HCT116 (cell line): ENCODE results near the gene GPR107. TPM values are rescaled to one million over a fixed set of nuclear protein-coding genes. Genes with fewer than 3 reads are reported as not detected.

Source experiments
- ATAC-seq: fragments of 200-7000 bp; cut with Tn5 transposase; 2 replicates; pipeline ENCODE4 v1.9.1; 2020; ENCODE audit warnings: mild to moderate bottlenecking, moderate library complexity
- BruUV-seq: library from RNA; stranded (reverse); fragments of 400-500 nt; replicated peaks from 2 replicates; lab custom pipeline; 2021; lab: Mats Ljungman, UMichigan
- CTCF ChIA-PET: fragments of 300-600 bp; sonication (Branson Sonifier 250); formaldehyde crosslinking; loops from one replicate; lab custom pipeline; 2021; ENCODE audit warnings: antibody characterized with exemption; lab: Charles Lee
- POLR2A ChIA-PET: fragments of 300-600, 350-600 bp; sonication (Branson Sonifier 250); formaldehyde crosslinking; loops from one replicate; lab custom pipeline; 2021; ENCODE audit warnings: antibody characterized with exemption; lab: Charles Lee
- RAD21 ChIA-PET, 2 experiments: fragments of 300-600 bp; sonication (Branson Sonifier 250); formaldehyde crosslinking; loops; one replicate each; lab custom pipeline; 2023; ENCODE audit warnings: low total read pairs in 2 of 2; ENCODE audit not compliant: uncharacterized antibody in 2 of 2, unreplicated experiment in 2 of 2, low non-redundant PET in 1 of 2; lab: Charles Lee
- DNase-seq: peaks from one replicate; pipeline ENCODE4 v3.0.0-alpha.2; 2010; ENCODE audit warnings: low read depth, low spot score
- H2AFZ ChIP-seq: fragments of 200-600 bp; shearing (Covaris generic), sonication (generic); 2 replicates; pipeline ENCODE4 v1.6.1; 2017; ENCODE audit warnings: low read depth, mixed run types, mixed read lengths, antibody characterized with exemption, low read length; ENCODE audit not compliant: poor library complexity, severe bottlenecking
- H3K27ac ChIP-seq: 2 replicates; pipeline ENCODE4 v1.5.1; 2012; ENCODE audit warnings: low read depth, low read length
- H3K27me3 ChIP-seq: fragments of 200-600 bp; sonication (generic); 2 replicates; pipeline ENCODE4 v1.6.1; 2016; ENCODE audit warnings: mixed run types, low read length, mixed read lengths; ENCODE audit not compliant: insufficient read depth
- H3K36me3 ChIP-seq, 2 experiments: fragments of 200-500 bp in 1 of 2; fragments of 200-600 bp in 1 of 2; sonication (Bioruptor generic) in 1 of 2; sonication (generic) in 1 of 2; 2 replicates each; pipeline versions ENCODE4 v1.5.1 to v1.6.1; 2014 to 2016; ENCODE audit warnings: low read length in 2 of 2, inconsistent platforms in 1 of 2, mixed read lengths in 1 of 2, mixed run types in 1 of 2; ENCODE audit not compliant: insufficient read depth in 2 of 2, control insufficient read depth in 1 of 2
- H3K4me1 ChIP-seq, 2 experiments: fragments of 200-600 bp in 1 of 2; sonication (generic) in 1 of 2; 2 replicates each; pipeline versions ENCODE4 v1.5.1 to v1.6.1; 2012 to 2017; ENCODE audit warnings: low read length in 2 of 2, inconsistent platforms in 1 of 2, mild to moderate bottlenecking in 1 of 2, mixed read lengths in 1 of 2, mixed run types in 1 of 2, moderate library complexity in 1 of 2; ENCODE audit not compliant: insufficient read depth in 2 of 2, control insufficient read depth in 1 of 2
- H3K4me2 ChIP-seq: fragments of 200-600 bp; sonication (generic); 2 replicates; pipeline ENCODE4 v1.6.1; 2017; ENCODE audit warnings: mixed run types, low read length, mixed read lengths
- H3K4me3 ChIP-seq, 2 experiments: fragments of 200-600 bp in 1 of 2; sonication (generic) in 1 of 2; replicated peaks in 1 of 2; 2 replicates each; pipeline ENCODE4 v1.5.1; 2011 to 2016; ENCODE audit warnings: low read length in 2 of 2, control low read depth in 1 of 2, low read depth in 1 of 2, mild to moderate bottlenecking in 1 of 2, mixed read lengths in 1 of 2, mixed run types in 1 of 2
- H3K79me2 ChIP-seq: fragments of 200-600 bp; sonication (generic); 2 replicates; pipeline ENCODE4 v1.6.1; 2017; ENCODE audit warnings: mild to moderate bottlenecking, mixed run types, low read length, moderate library complexity, mixed read lengths; ENCODE audit not compliant: insufficient read depth
- H3K9ac ChIP-seq: fragments of 200-600 bp; sonication (generic); 2 replicates; pipeline ENCODE4 v1.6.1; 2016; ENCODE audit warnings: low read length, mixed read lengths
- H3K9me2 ChIP-seq: fragments of 200-600 bp; sonication (generic), shearing (Covaris generic); 2 replicates; pipeline ENCODE4 v1.6.1; 2017; ENCODE audit warnings: mixed run types, mild to moderate bottlenecking, moderate library complexity; ENCODE audit not compliant: insufficient read depth
- H3K9me3 ChIP-seq, 2 experiments: fragments of 200-500 bp in 1 of 2; fragments of 200-600 bp in 1 of 2; sonication (Bioruptor generic) in 1 of 2; sonication (generic) in 1 of 2; 2 replicates each; pipeline ENCODE4 v1.6.1; 2014 to 2017; ENCODE audit warnings: low read length in 2 of 2, mixed read lengths in 2 of 2, inconsistent platforms in 1 of 2, low read depth in 1 of 2, mild to moderate bottlenecking in 1 of 2, mixed run types in 1 of 2, moderate library complexity in 1 of 2; ENCODE audit not compliant: control insufficient read depth in 1 of 2, insufficient read depth in 1 of 2
- H4K20me1 ChIP-seq: fragments of 200-600 bp; sonication (generic), shearing (Covaris generic); 2 replicates; pipeline ENCODE4 v1.6.1; 2017; ENCODE audit warnings: mixed run types, mild to moderate bottlenecking, moderate library complexity; ENCODE audit not compliant: insufficient read depth
- ATF3 ChIP-seq: IDR thresholded peaks from 2 replicates; pipeline ENCODE4 v1.6.1; 2012
- CEBPB ChIP-seq: IDR thresholded peaks from 2 replicates; pipeline ENCODE4 v1.6.1; 2012; ENCODE audit warnings: low read depth
- ELF1 ChIP-seq: IDR thresholded peaks from 2 replicates; pipeline ENCODE4 v1.6.1; 2012; ENCODE audit warnings: low read depth, borderline replicate concordance
- EZH2 ChIP-seq: fragments of 200-600 bp; sonication (generic); IDR thresholded peaks from 2 replicates; pipeline ENCODE4 v1.6.1; 2017; ENCODE audit warnings: antibody characterized with exemption, mixed run types
- EZH2phosphoT487 ChIP-seq: fragments of 200-600 bp; IDR thresholded peaks from 2 replicates; pipeline ENCODE4 v1.6.1; 2018; ENCODE audit warnings: antibody characterized with exemption, borderline replicate concordance
- JUND ChIP-seq: IDR thresholded peaks from 2 replicates; pipeline ENCODE4 v1.6.1; 2012
- MAX ChIP-seq: IDR thresholded peaks from 2 replicates; pipeline ENCODE4 v1.6.1; 2012
- POLR2AphosphoS5 ChIP-seq: IDR thresholded peaks from 2 replicates; pipeline ENCODE4 v1.6.1; 2011; ENCODE audit warnings: mild to moderate bottlenecking, low read depth, low read length, moderate library complexity
- REST ChIP-seq: IDR thresholded peaks from 2 replicates; pipeline ENCODE4 v1.6.1; 2012; ENCODE audit warnings: low read depth
- TCF7L2 ChIP-seq: IDR thresholded peaks from 2 replicates; pipeline ENCODE4 v1.7.0; 2011; ENCODE audit warnings: borderline replicate concordance, inconsistent platforms; ENCODE audit not compliant: insufficient read depth, insufficient read length; ENCODE audit errors: extremely low read depth
- YY1 ChIP-seq: IDR thresholded peaks from 2 replicates; pipeline ENCODE4 v1.6.1; 2011; ENCODE audit warnings: low read length, low read depth, moderate library complexity, mild to moderate bottlenecking; ENCODE audit not compliant: insufficient replicate concordance; ENCODE audit errors: extremely low read depth
- ZBTB33 ChIP-seq: IDR thresholded peaks from 2 replicates; pipeline ENCODE4 v1.6.1; 2011; ENCODE audit warnings: mild to moderate bottlenecking, low read length, moderate library complexity; ENCODE audit not compliant: insufficient replicate concordance; ENCODE audit errors: extremely low read depth
- intact Hi-C: fragments of 100-400 bp; cut with micrococcal nuclease; formaldehyde crosslinking; loops from 2 replicates; pipeline ENCODE4 v1.10.0; 2022
- total RNA-seq: library from RNA; stranded (reverse); gene quantifications from one replicate; pipeline ENCODE4 v1.2.1, GENCODE V29; 2021; ENCODE audit not compliant: unreplicated experiment

The GPR107 gene
- total RNA-seq, 1 experiment from 2014 or later, result 32.5 TPM

- CTCF ChIA-PET, result no interaction called here
Observed at GRCh38 chr9:130186051-130186450, 132.3 kb downstream of the GPR107 start.

More at GRCh38 chr9:130186051-130186450, 132.3 kb downstream of the GPR107 start:
- H3K9ac ChIP-seq, result peak overlapping the region; percentile 56
- BruUV-seq, result no TSS peak
- H3K4me2 ChIP-seq, result peak overlapping the region; percentile 86
- no peak overlapping the region for H2AFZ ChIP-seq
- ChIA-PET RAD21 (no interaction called here), POLR2A (no interaction called here)
- no peaks in the 10 kb centered on the region for H3K27me3 ChIP-seq
- peaks cover 96% of the 10 kb centered on the region for H3K79me2 ChIP-seq
- no peaks in the 10 kb centered on the region for H3K9me2 ChIP-seq
- no peak for DNase-seq
- no peak for ATAC-seq
- H3K4me1 ChIP-seq, result peaks cover 24 to 62% of the 10 kb centered on the region in 2 experiments
- TF ChIP-seq JUND (no peak), REST (no peak), EZH2phosphoT487 (no peak), EZH2 (no peak), ELF1 (no peak), POLR2AphosphoS5 (no peak), YY1 (no peak), TCF7L2 (no peak), ATF3 (no peak), CEBPB (no peak), MAX (no peak), ZBTB33 (no peak)
- peak overlapping the region; percentile 75 for H3K27ac ChIP-seq
- H3K4me3 ChIP-seq, result peak overlapping the region in 1 of 2 experiments; percentile 56; a peak in 1 of 4 replicates
- intact Hi-C loops, result no loop called here
- H3K9me3 ChIP-seq, result no peaks in the 10 kb centered on the region
- H4K20me1 ChIP-seq, result peaks cover 9% of the 10 kb centered on the region; the same call in 1 of the 2 replicates
- no peaks in the 10 kb centered on the region for H3K36me3 ChIP-seq
